Globus pallidus (tissue), 1 donor: ENCODE data around the gene PCDHGA12.
"Not testable (repeated sequence)": the region's sequence is repeated elsewhere in the genome, so short reads cannot be mapped to it uniquely, and the experiment has no call there.

Source experiments
- DNase-seq: peaks from one replicate; pipeline ENCODE4 v3.0.0-alpha.2; 2015; ENCODE audit warnings: low spot score

The PCDHGA12 gene

GRCh38 chr5:141430332-141431113 is at the start of gene PCDHGA12:
TSS of gene PCDHGA12 (plus strand) at chr5:141430507. CDS start at chr5:141430760, 253 bp downstream.
- peak; percentile 34 for DNase-seq

GRCh38 chr5:141382469-141383294 is 47.6 kb upstream of the PCDHGA12 start, which contains the start of gene PCDHGA7:
TSS of gene PCDHGA7 (plus strand) at chr5:141382742. CDS start at chr5:141382900, 158 bp downstream.
- DNase-seq: no peak

- no peak for DNase-seq
Observed at GRCh38 chr5:141383345-141383744, 47.0 kb upstream of the PCDHGA12 start.

- no peak for DNase-seq
Observed at GRCh38 chr5:141384471-141385267, 45.6 kb upstream of the PCDHGA12 start.

GRCh38 chr5:141387557-141388311 is 42.6 kb upstream of the PCDHGA12 start, which contains the start of gene PCDHGB4:
TSS of gene PCDHGB4 (plus strand) at chr5:141387698. CDS start at chr5:141387885, 187 bp downstream.
- not testable (repeated sequence) for DNase-seq

GRCh38 chr5:141388661-141389060 is 41.6 kb upstream of the PCDHGA12 start:
- no peak for DNase-seq

GRCh38 chr5:141389153-141390042 is 40.9 kb upstream of the PCDHGA12 start:
- no peak for DNase-seq

- no peak for DNase-seq
Observed at GRCh38 chr5:141392429-141393198, 37.7 kb upstream of the PCDHGA12 start, which contains the start of gene PCDHGA8. TSS of gene PCDHGA8 (plus strand) at chr5:141392633. CDS start at chr5:141392814, 181 bp downstream.

- DNase-seq: no peak
Observed at GRCh38 chr5:141393267-141393666, 37.0 kb upstream of the PCDHGA12 start.

- DNase-seq: not testable (repeated sequence)
Observed at GRCh38 chr5:141394401-141395187, 35.7 kb upstream of the PCDHGA12 start.

- not testable (repeated sequence) for DNase-seq
Observed at GRCh38 chr5:141397756-141398551, 32.4 kb upstream of the PCDHGA12 start, which contains the start of gene PCDHGB5. TSS of gene PCDHGB5 (plus strand) at chr5:141397947. CDS start at chr5:141398128, 181 bp downstream.

- no peak for DNase-seq
Observed at GRCh38 chr5:141398608-141399007, 31.7 kb upstream of the PCDHGA12 start.

GRCh38 chr5:141399555-141400258 is 30.6 kb upstream of the PCDHGA12 start:
- DNase-seq: no peak

GRCh38 chr5:141402553-141403243 is 27.6 kb upstream of the PCDHGA12 start, which contains the start of gene PCDHGA9:
TSS of gene PCDHGA9 (plus strand) at chr5:141402778. CDS start at chr5:141402953, 175 bp downstream.
- peak; percentile 21 for DNase-seq

GRCh38 chr5:141403387-141403786 is 26.9 kb upstream of the PCDHGA12 start:
- no peak for DNase-seq
